Fibroblast of lung (primary cell): Measurements from ENCODE around the gene PGAP3. TPM values are rescaled to one million over a fixed set of nuclear protein-coding genes. Genes with fewer than 3 reads are reported as not detected.

ENCODE experiments used
- DNase-seq, 2 donors: peaks; one replicate each; pipeline versions ENCODE4 v3.0.0 to v3.0.0-alpha.2; 2010; ENCODE audit warnings: low read depth in 2 of 2
- H2AFZ ChIP-seq: 2 replicates; pipeline ENCODE4 v1.5.1; 2012; ENCODE audit warnings: low read length, control low read depth, inconsistent platforms
- H3K27ac ChIP-seq: 2 replicates; pipeline ENCODE4 v1.5.1; 2011; ENCODE audit warnings: low read length, control low read depth; ENCODE audit not compliant: insufficient read depth
- H3K27me3 ChIP-seq: 2 replicates; pipeline ENCODE4 v1.5.1; 2011; ENCODE audit warnings: mild to moderate bottlenecking, low read length; ENCODE audit not compliant: control insufficient read depth, insufficient read depth
- H3K36me3 ChIP-seq: 2 replicates; pipeline ENCODE4 v1.5.1; 2011; ENCODE audit warnings: low read length; ENCODE audit not compliant: control insufficient read depth, insufficient read depth
- H3K4me1 ChIP-seq: 2 replicates; pipeline ENCODE4 v1.5.1; 2011; ENCODE audit warnings: low read length; ENCODE audit not compliant: control insufficient read depth, insufficient read depth; ENCODE audit errors: extremely low read depth
- H3K4me2 ChIP-seq: 2 replicates; pipeline ENCODE4 v1.5.1; 2011; ENCODE audit warnings: low read length, control low read depth; ENCODE audit not compliant: insufficient read depth; ENCODE audit errors: extremely low read depth
- H3K4me3 ChIP-seq, 4 experiments: fragments of 200-600 bp in 1 of 4; sonication (generic) in 1 of 4; replicated peaks in 1 of 4; 2 replicates each; pipeline ENCODE4 v1.5.1; 2011 to 2016; ENCODE audit warnings: low read length in 4 of 4, low read depth in 3 of 4, mild to moderate bottlenecking in 3 of 4, control low read depth in 2 of 4, inconsistent platforms in 1 of 4, mixed read lengths in 1 of 4; ENCODE audit not compliant: insufficient read depth in 1 of 4; ENCODE audit errors: control extremely low read depth in 1 of 4
- H3K79me2 ChIP-seq: 2 replicates; pipeline ENCODE4 v1.5.1; 2012; ENCODE audit warnings: mild to moderate bottlenecking, low read length, inconsistent platforms; ENCODE audit not compliant: control insufficient read depth, insufficient read depth
- H3K9ac ChIP-seq: 2 replicates; pipeline ENCODE4 v1.5.1; 2011; ENCODE audit warnings: mild to moderate bottlenecking, low read length, control low read depth; ENCODE audit not compliant: insufficient read depth
- H3K9me3 ChIP-seq: 2 replicates; pipeline ENCODE4 v1.5.1; 2012; ENCODE audit warnings: low read depth, low read length; ENCODE audit not compliant: control insufficient read depth, insufficient read depth
- H4K20me1 ChIP-seq: 2 replicates; pipeline ENCODE4 v1.5.1; 2011; ENCODE audit warnings: low read length; ENCODE audit not compliant: control insufficient read depth, insufficient read depth; ENCODE audit errors: extremely low read depth
- EZH2 ChIP-seq: IDR thresholded peaks from 2 replicates; pipeline ENCODE4 v1.5.1; 2012; ENCODE audit warnings: low read length, control low read depth, mild to moderate bottlenecking; ENCODE audit errors: missing control alignments
- polyA plus RNA-seq, 2 donors: library from polyadenylated mRNA; depleted of rRNA in 1 of 2; stranded (reverse) in 1 of 2; unstranded in 1 of 2; fragments of >200 nt; gene quantifications; 2 replicates each; pipeline ENCODE4 v1.2.1, GENCODE V29; 2011 to 2012; ENCODE audit warnings: missing spikeins in 1 of 2
- total RNA-seq: library from RNA; depleted of rRNA; stranded (reverse); fragments of >200 nt; gene quantifications from 2 replicates; pipeline ENCODE4 v1.2.1, GENCODE V29; 2014
- TF ChIP-seq, protein P1 (sequence below), 2 donors: IDR thresholded peaks in 1 of 2; conservative IDR thresholded peaks in 1 of 2; 1 replicate in 1 of 2; 2 replicates in 1 of 2; pipeline ENCODE4 v1.5.1; 2011 to 2012; ENCODE audit warnings: low read length in 2 of 2, control low read depth in 1 of 2, inconsistent platforms in 1 of 2, low read depth in 1 of 2, mild to moderate bottlenecking in 1 of 2

PGAP3 gene
- total and polyA plus RNA-seq, 2 donors (not counting 1 experiment from before 2014, with no cell fraction given), result 7.9 to 8.8 TPM

DNA sequence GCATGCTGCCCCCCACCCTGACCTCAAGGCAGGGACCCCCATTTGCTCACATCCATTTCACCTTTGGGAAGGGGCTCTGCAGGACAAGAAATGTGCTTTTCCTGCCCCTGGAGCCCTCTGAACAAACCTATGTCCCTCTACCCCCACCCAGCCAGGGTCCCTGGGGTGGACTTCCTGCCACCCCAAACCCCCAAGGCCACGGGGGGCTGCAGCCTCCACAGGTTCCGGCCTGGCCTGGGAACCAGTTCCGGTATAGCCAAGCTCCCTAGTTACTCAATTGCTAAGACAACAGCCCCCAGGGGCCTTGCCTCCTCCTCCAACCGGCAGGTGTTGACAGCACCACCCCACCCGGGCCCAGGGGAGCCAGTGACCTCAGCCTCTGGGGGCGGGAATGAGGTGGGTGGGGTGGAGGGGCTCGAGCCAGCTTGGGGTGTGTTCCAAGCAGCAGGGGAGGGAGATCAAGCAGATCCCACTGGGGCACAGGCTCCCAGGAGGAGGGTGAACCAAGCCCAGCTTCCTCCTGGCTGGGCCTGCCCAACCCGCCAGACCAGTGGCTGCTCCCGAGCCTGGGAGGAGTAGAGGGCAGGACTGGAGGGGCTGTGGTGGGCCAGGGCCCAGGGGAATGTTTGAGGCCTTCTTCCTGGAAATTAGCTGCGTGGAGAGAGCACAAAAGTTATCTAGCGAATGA lies 13.0 kb downstream of the PGAP3 start:
- H3K27ac ChIP-seq, result no peak overlapping the region
- H3K4me1 ChIP-seq, result no peaks in the 10 kb centered on the region
- peaks cover 15% of the 10 kb centered on the region for H3K27me3 ChIP-seq
- no peak overlapping the region for H2AFZ ChIP-seq
- H4K20me1 ChIP-seq, result no peaks in the 10 kb centered on the region
- no peak overlapping the region for H3K4me2 ChIP-seq
- no peak overlapping the region for H3K9ac ChIP-seq
- H3K4me3 ChIP-seq, result no peak overlapping the region
- no peaks in the 10 kb centered on the region for H3K36me3 ChIP-seq
- DNase-seq, result no peak
- H3K9me3 ChIP-seq, result no peaks in the 10 kb centered on the region
- TF ChIP-seq, protein P1, sequence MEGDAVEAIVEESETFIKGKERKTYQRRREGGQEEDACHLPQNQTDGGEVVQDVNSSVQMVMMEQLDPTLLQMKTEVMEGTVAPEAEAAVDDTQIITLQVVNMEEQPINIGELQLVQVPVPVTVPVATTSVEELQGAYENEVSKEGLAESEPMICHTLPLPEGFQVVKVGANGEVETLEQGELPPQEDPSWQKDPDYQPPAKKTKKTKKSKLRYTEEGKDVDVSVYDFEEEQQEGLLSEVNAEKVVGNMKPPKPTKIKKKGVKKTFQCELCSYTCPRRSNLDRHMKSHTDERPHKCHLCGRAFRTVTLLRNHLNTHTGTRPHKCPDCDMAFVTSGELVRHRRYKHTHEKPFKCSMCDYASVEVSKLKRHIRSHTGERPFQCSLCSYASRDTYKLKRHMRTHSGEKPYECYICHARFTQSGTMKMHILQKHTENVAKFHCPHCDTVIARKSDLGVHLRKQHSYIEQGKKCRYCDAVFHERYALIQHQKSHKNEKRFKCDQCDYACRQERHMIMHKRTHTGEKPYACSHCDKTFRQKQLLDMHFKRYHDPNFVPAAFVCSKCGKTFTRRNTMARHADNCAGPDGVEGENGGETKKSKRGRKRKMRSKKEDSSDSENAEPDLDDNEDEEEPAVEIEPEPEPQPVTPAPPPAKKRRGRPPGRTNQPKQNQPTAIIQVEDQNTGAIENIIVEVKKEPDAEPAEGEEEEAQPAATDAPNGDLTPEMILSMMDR (conservative IDR thresholded peaks at IDR 0.05 in 1 of 2, IDR thresholded peaks at IDR 0.05 in 1 of 2; ENCODE audit: low read depth in 1 of 2, low read length in 2 of 2), result no peak
- no peak for TF ChIP-seq EZH2
- H3K79me2 ChIP-seq, result no peaks in the 10 kb centered on the region

DNA sequence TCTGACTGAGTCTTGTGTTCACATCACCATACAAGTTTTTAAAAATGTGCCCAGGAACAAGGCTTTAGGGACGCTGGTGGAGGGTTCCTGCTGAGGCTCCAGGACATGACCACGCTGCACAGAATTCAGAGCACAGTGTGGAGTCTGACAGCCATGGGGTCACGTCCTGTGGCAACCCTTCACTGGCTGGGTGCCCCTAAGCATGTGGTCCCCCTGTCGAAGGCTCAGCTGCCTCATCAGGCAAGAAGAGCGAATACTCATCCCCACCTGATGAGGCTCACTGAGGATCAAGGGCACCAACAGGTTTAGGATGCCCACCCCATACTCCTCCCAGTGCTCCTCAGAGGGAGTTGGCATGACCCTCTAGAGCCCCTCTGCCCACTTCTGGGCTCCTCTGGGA lies 13.7 kb downstream of the PGAP3 start:
- Histone ChIP-seq H4K20me1 (no peaks in the 10 kb centered on the region), H3K4me1 (no peaks in the 10 kb centered on the region), H3K27me3 (peaks cover 20% of the 10 kb centered on the region), H3K79me2 (no peaks in the 10 kb centered on the region), H3K9ac (no peak overlapping the region), H3K36me3 (no peaks in the 10 kb centered on the region), H2AFZ (no peak overlapping the region), H3K4me3 (no peak overlapping the region), H3K9me3 (no peaks in the 10 kb centered on the region), H3K27ac (no peak overlapping the region), H3K4me2 (no peak overlapping the region)
- DNase-seq, result no peak
- no peak for TF ChIP-seq EZH2
- TF ChIP-seq, protein P1 (conservative IDR thresholded peaks at IDR 0.05 in 1 of 2, IDR thresholded peaks at IDR 0.05 in 1 of 2; ENCODE audit: low read depth in 1 of 2, low read length in 2 of 2), result no peak

DNA sequence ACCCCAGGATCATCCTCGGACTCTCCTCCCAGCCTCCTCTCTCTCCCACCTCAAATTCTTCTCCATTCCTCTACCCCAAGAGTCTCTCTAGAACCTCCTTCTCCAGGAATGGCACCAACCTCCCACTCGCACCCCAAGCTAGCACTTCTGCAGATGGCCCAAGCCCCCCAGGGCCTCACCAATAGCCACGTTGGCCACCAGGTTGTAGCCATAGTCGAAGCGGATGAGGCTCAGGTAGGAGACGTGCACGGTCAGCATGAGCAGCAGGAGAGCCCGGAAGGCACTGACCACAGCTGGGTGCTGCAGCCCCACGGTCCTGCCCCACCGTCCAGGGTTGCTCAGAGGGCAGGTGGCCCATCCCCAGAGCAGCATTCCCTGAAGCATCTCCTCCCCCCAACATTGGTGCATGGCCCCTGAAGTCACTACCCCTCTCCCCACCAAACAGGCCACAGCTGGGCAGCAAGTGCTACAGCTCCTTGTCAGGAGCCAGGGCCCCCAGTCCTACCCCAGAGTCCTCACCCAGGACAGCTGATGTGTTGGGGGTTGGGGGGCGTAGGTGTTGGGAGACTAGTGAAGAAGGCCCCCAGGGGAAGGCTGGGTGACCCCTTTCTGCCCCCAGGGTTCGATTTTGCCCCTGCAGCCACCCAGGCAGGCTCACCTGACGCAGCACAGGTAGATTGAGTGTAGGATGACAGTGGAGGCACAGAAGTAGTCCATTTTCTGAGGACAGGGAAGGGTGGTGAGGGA lies 14.3 kb downstream of the PGAP3 start:
- H3K4me1 ChIP-seq, result no peaks in the 10 kb centered on the region
- H3K4me2 ChIP-seq, result no peak overlapping the region
- TF ChIP-seq EZH2, result no peak
- TF ChIP-seq, protein P1 (conservative IDR thresholded peaks at IDR 0.05 in 1 of 2, IDR thresholded peaks at IDR 0.05 in 1 of 2; ENCODE audit: low read depth in 1 of 2, low read length in 2 of 2), result no peak
- H3K4me3 ChIP-seq, result no peak overlapping the region
- H3K9me3 ChIP-seq, result no peaks in the 10 kb centered on the region
- H2AFZ ChIP-seq, result no peak overlapping the region
- H4K20me1 ChIP-seq, result no peaks in the 10 kb centered on the region
- H3K36me3 ChIP-seq, result no peaks in the 10 kb centered on the region
- no peak overlapping the region for H3K9ac ChIP-seq
- DNase-seq, result no peak
- peaks cover 23% of the 10 kb centered on the region for H3K27me3 ChIP-seq
- no peaks in the 10 kb centered on the region for H3K79me2 ChIP-seq
- H3K27ac ChIP-seq, result no peak overlapping the region
